GM23338 (cell line): ENCODE measurements around the gene OSBPL1A. TPM values are rescaled to one million over a fixed set of nuclear protein-coding genes. Genes with fewer than 3 reads are reported as not detected.
A peak's percentile ranks its signal among the peaks of the same experiment; 100 is the strongest.

Source experiments
- ATAC-seq: fragments of 200-7000 bp; cut with Tn5 transposase; 3 replicates; pipeline ENCODE4 v1.9.1; 2020
- DNase-seq: peaks from one replicate; pipeline ENCODE4 v3.0.0-alpha.2; 2015; ENCODE audit warnings: low spot score
- H2AFZ ChIP-seq: fragments of 200-600 bp; sonication (generic); 2 replicates; pipeline ENCODE4 v1.8.0; 2016; ENCODE audit warnings: antibody characterized with exemption, mild to moderate bottlenecking, moderate library complexity
- H3F3A ChIP-seq: fragments of 200-600 bp; sonication (generic); replicated peaks from 2 replicates; pipeline ENCODE4 v1.8.0; 2017; ENCODE audit warnings: antibody characterized with exemption, mixed run types, low read depth
- H3K27ac ChIP-seq: fragments of 200-600 bp; sonication (generic); 2 replicates; pipeline ENCODE4 v1.6.1; 2016; ENCODE audit warnings: low read depth
- H3K27me3 ChIP-seq: fragments of 200-600 bp; sonication (generic); 2 replicates; pipeline ENCODE4 v1.8.0; 2016; ENCODE audit warnings: mild to moderate bottlenecking, mixed run types, moderate library complexity; ENCODE audit not compliant: insufficient read depth
- H3K36me3 ChIP-seq: fragments of 200-600 bp; sonication (generic); 2 replicates; pipeline ENCODE4 v1.8.0; 2016; ENCODE audit warnings: mild to moderate bottlenecking; ENCODE audit not compliant: insufficient read depth
- H3K4me1 ChIP-seq: fragments of 200-600 bp; sonication (generic); 2 replicates; pipeline ENCODE4 v1.8.0; 2016; ENCODE audit warnings: mild to moderate bottlenecking, moderate library complexity; ENCODE audit not compliant: insufficient read depth
- H3K4me2 ChIP-seq: fragments of 200-600 bp; sonication (generic); 2 replicates; pipeline ENCODE4 v1.7.1; 2017; ENCODE audit warnings: mixed run types
- H3K4me3 ChIP-seq: fragments of 200-600 bp; sonication (generic); 2 replicates; pipeline ENCODE4 v1.6.1; 2016; ENCODE audit warnings: mixed run types
- H3K79me2 ChIP-seq: fragments of 200-600 bp; sonication (generic); replicated peaks from 2 replicates; pipeline ENCODE4 v1.8.0; 2017; ENCODE audit warnings: mild to moderate bottlenecking; ENCODE audit not compliant: insufficient read depth
- H3K9me2 ChIP-seq: fragments of 200-600 bp; sonication (generic); 2 replicates; pipeline ENCODE4 v1.8.0; 2017; ENCODE audit not compliant: insufficient read depth
- H4K20me1 ChIP-seq: fragments of 200-600 bp; sonication (generic); replicated peaks from 2 replicates; pipeline ENCODE4 v1.8.0; 2017; ENCODE audit warnings: mild to moderate bottlenecking; ENCODE audit not compliant: insufficient read depth
- H3K27ac Mint-ChIP-seq: 2 replicates; pipeline ENCODE4 v1.8.0; 2020; ENCODE audit warnings: inconsistent platforms, mild to moderate bottlenecking, moderate library complexity, mixed read lengths
- H3K27me3 Mint-ChIP-seq: 3 replicates; pipeline ENCODE4 v1.8.0; 2022; ENCODE audit warnings: low read depth, mild to moderate bottlenecking, moderate library complexity, mixed read lengths, inconsistent platforms; ENCODE audit not compliant: insufficient read depth, poor library complexity
- H3K36me3 Mint-ChIP-seq: 3 replicates; pipeline ENCODE4 v1.8.0; 2021; ENCODE audit warnings: low read depth, mild to moderate bottlenecking, inconsistent platforms, moderate library complexity, mixed read lengths
- H3K4me1 Mint-ChIP-seq: 3 replicates; pipeline ENCODE4 v1.8.0; 2020; ENCODE audit warnings: mild to moderate bottlenecking, inconsistent platforms, mixed read lengths
- H3K4me3 Mint-ChIP-seq: 3 replicates; pipeline ENCODE4 v1.8.0; 2021; ENCODE audit warnings: moderate library complexity, mild to moderate bottlenecking, inconsistent platforms, mixed read lengths
- H3K9me3 Mint-ChIP-seq: 3 replicates; pipeline ENCODE4 v1.8.0; 2020; ENCODE audit warnings: moderate library complexity, mild to moderate bottlenecking, inconsistent platforms, mixed read lengths
- CREB1 ChIP-seq: fragments of 250-450 bp; sonication (Bioruptor Pico); IDR thresholded peaks from 2 replicates; pipeline ENCODE4 v1.5.0; 2020; ENCODE audit warnings: low read depth, mild to moderate bottlenecking, moderate library complexity
- EZH2 ChIP-seq: fragments of 200-600 bp; sonication (generic); IDR thresholded peaks from one replicate; pipeline ENCODE4 v1.8.0; 2017; ENCODE audit warnings: antibody characterized with exemption, mild to moderate bottlenecking, low read depth; ENCODE audit not compliant: unreplicated experiment
- EZH2phosphoT487 ChIP-seq: fragments of 200-600 bp; sonication (generic); IDR thresholded peaks from one replicate; pipeline ENCODE4 v1.8.1; 2018; ENCODE audit warnings: antibody characterized with exemption; ENCODE audit not compliant: unreplicated experiment
- JUNB ChIP-seq: IDR thresholded peaks from one replicate; pipeline ENCODE4 v1.6.1; 2016; ENCODE audit warnings: antibody characterized with exemption; ENCODE audit not compliant: unreplicated experiment
- POLR2AphosphoS5 ChIP-seq: IDR thresholded peaks from 2 replicates; pipeline ENCODE4 v1.6.1; 2016; ENCODE audit warnings: antibody characterized with exemption, low read depth
- ZNF331 ChIP-seq: fragments of 250-450 bp; sonication (Bioruptor Pico); IDR thresholded peaks from 2 replicates; pipeline ENCODE4 v1.5.0; 2020; ENCODE audit warnings: low read depth, mild to moderate bottlenecking, moderate library complexity
- ZNF462 ChIP-seq: fragments of 250-450 bp; sonication (Bioruptor Pico); IDR thresholded peaks from 2 replicates; pipeline ENCODE4 v1.5.0; 2020; ENCODE audit warnings: mild to moderate bottlenecking, moderate library complexity
- polyA plus RNA-seq: library from polyadenylated mRNA; unstranded; fragments of >200 nt; fragmentation: Nextera tagmentation; extraction: Ambion mirVana; gene quantifications from 2 replicates; pipeline ENCODE4 v1.2.1, GENCODE V29; 2016
- total RNA-seq: library from RNA; depleted of rRNA; stranded (reverse); fragments of >200 nt; shearing (Covaris generic); gene quantifications from 2 replicates; pipeline ENCODE4 v1.2.3, GENCODE V29; 2014

The OSBPL1A gene
- total and polyA plus RNA-seq, 2 experiments from 2014 or later: 55.6 to 71.4 TPM

- TF ChIP-seq ZNF462 (CRISPR knock-in tag) (no peak), CREB1 (CRISPR knock-in tag) (no peak), EZH2phosphoT487 (no peak), EZH2 (no peak)
Measured at GRCh38 chr18:24128700-24129099, 268.9 kb downstream of the OSBPL1A start (continued).

GRCh38 chr18:24127735-24128134 is 269.9 kb downstream of the OSBPL1A start:
- TF ChIP-seq ZNF462 (CRISPR knock-in tag): no peak
- no peak for TF ChIP-seq POLR2AphosphoS5
- no peak for TF ChIP-seq EZH2
- no peak for TF ChIP-seq JUNB
- no peak for TF ChIP-seq ZNF331 (CRISPR knock-in tag)

More at GRCh38 chr18:24127735-24128134, 269.9 kb downstream of the OSBPL1A start:
- H4K20me1 ChIP-seq: no peaks in the 10 kb centered on the region
- 0 out of 2 replicates have a peak overlapping the region, but pooled peaks have one; percentile 66 for H3K27ac ChIP-seq
- Mint-ChIP-seq H3K27me3 (peaks cover 2% of the 10 kb centered on the region), H3K4me1 (no peaks in the 10 kb centered on the region), H3K27ac (no peak overlapping the region), H3K36me3 (peaks cover 6% of the 10 kb centered on the region; the same call in 1 of the 3 replicates), H3K4me3 (no peak overlapping the region), H3K9me3 (no peaks in the 10 kb centered on the region)
- DNase-seq (no peak), ATAC-seq (no peak)
- H3K36me3 ChIP-seq: peaks cover 51% of the 10 kb centered on the region
- no peak overlapping the region for H2AFZ ChIP-seq
- H3K79me2 ChIP-seq: no peaks in the 10 kb centered on the region; the same call in 1 of the 2 replicates
- H3K4me3 ChIP-seq: no peak overlapping the region
- H3F3A ChIP-seq: no peaks in the 10 kb centered on the region
- H3K27me3 ChIP-seq: no peaks in the 10 kb centered on the region
- H3K4me2 ChIP-seq: no peak overlapping the region
- H3K9me2 ChIP-seq: no peaks in the 10 kb centered on the region
- H3K4me1 ChIP-seq: no peaks in the 10 kb centered on the region
